ENCODE data around the gene NAA16. TPM values are rescaled to one million over a fixed set of nuclear protein-coding genes. Genes with fewer than 3 reads are reported as not detected.

The NAA16 gene
- total RNA-seq, 1 experiment from 2014 or later = 27.2 TPM

DNA sequence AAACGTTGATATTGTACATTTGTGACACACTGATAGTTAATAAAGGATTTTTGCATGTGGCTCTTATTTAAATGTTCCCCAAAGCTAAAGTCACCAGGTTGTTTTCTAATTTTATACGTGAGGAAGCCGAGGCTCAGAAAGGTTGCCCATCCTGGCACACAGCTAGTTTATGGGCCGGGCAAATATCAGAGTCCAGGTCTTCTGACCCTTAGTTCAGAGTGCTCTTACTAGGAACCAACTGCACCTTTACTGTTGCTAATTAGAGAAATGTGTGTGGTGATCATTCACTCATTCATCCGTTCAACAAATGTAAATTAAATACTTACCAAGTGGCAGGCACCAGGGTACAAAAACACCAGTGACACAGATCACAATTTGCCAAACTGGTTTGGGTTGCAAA, 100.0 kb downstream of the NAA16 start:
- no peak for DNase-seq (ENCODE audit: low spot score)
- H3K27ac ChIP-seq (ENCODE audit: low read depth, low read length, poor library complexity, severe bottlenecking) = no peak overlapping the region
- H3K4me1 ChIP-seq (ENCODE audit: insufficient read depth, low read length, poor library complexity, severe bottlenecking) = no peaks in the 10 kb centered on the region
- intact Hi-C loops (cut with micrococcal nuclease; ENCODE audit: unreplicated experiment) = no loop called here
- CTCF ChIA-PET = interaction anchor here (1.2 kb wide), 1 partner anchor 242 kb away, joined by 3 read pairs; no protein-coding TSS in a partner anchor
- no peak overlapping the region for H3K4me3 ChIP-seq (ENCODE audit: low read depth, low read length, poor library complexity, severe bottlenecking)
- POLR2A ChIA-PET (ENCODE audit: low non-redundant PET) = no interaction called here
- no peaks in the 10 kb centered on the region for H3K36me3 ChIP-seq (ENCODE audit: insufficient read depth, low read length, poor library complexity, severe bottlenecking)
- no peaks in the 10 kb centered on the region for H3K27me3 ChIP-seq (replicated peaks; ENCODE audit: insufficient read depth, low read depth, low read length, poor library complexity)
- no peak for TF ChIP-seq EZH2 (IDR thresholded peaks at IDR 0.05; ENCODE audit: borderline replicate concordance, low read depth, low read length, poor library complexity, severe bottlenecking)
- no peaks in the 10 kb centered on the region for H3K9me3 ChIP-seq (ENCODE audit: low read depth, low read length, poor library complexity, severe bottlenecking)
- no TSS peak for BruUV-seq (replicated peaks)

DNA sequence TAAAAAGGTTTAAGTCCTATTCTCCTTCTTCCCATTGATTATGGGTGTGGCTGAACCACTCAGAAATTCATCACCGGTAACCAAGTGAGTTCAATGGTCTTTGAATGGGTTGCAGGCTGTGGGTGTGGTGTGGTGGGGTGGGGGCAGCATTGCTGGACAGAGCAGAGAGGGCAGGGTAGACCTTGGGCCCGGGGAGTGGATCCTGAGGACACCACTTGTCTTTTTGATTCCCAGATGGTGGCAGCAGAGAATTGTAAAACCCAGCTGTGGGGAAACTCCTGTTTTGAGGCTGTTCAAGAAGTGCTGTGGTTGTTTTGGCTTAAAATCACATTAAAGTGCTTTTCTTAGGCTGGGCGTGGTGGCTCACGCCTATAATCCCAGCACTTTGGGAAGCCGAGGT, 100.5 kb downstream of the NAA16 start:
- Histone ChIP-seq H3K27me3 (replicated peaks; ENCODE audit: insufficient read depth, low read depth, low read length, poor library complexity) (no peaks in the 10 kb centered on the region), H3K36me3 (ENCODE audit: insufficient read depth, low read length, poor library complexity, severe bottlenecking) (no peaks in the 10 kb centered on the region), H3K4me3 (ENCODE audit: low read depth, low read length, poor library complexity, severe bottlenecking) (no peak overlapping the region), H3K4me1 (ENCODE audit: insufficient read depth, low read length, poor library complexity, severe bottlenecking) (no peaks in the 10 kb centered on the region), H3K27ac (ENCODE audit: low read depth, low read length, poor library complexity, severe bottlenecking) (no peak overlapping the region), H3K9me3 (ENCODE audit: low read depth, low read length, poor library complexity, severe bottlenecking) (no peaks in the 10 kb centered on the region)
- intact Hi-C loops (cut with micrococcal nuclease; ENCODE audit: unreplicated experiment) = no loop called here
- POLR2A ChIA-PET (ENCODE audit: low non-redundant PET) = no interaction called here
- CTCF ChIA-PET = interaction anchor here (1.2 kb wide), 1 partner anchor 241 kb away, joined by 3 read pairs; no protein-coding TSS in a partner anchor
- DNase-seq (ENCODE audit: low spot score) = peak; percentile 18
- TF ChIP-seq, protein P1, sequence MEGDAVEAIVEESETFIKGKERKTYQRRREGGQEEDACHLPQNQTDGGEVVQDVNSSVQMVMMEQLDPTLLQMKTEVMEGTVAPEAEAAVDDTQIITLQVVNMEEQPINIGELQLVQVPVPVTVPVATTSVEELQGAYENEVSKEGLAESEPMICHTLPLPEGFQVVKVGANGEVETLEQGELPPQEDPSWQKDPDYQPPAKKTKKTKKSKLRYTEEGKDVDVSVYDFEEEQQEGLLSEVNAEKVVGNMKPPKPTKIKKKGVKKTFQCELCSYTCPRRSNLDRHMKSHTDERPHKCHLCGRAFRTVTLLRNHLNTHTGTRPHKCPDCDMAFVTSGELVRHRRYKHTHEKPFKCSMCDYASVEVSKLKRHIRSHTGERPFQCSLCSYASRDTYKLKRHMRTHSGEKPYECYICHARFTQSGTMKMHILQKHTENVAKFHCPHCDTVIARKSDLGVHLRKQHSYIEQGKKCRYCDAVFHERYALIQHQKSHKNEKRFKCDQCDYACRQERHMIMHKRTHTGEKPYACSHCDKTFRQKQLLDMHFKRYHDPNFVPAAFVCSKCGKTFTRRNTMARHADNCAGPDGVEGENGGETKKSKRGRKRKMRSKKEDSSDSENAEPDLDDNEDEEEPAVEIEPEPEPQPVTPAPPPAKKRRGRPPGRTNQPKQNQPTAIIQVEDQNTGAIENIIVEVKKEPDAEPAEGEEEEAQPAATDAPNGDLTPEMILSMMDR (conservative IDR thresholded peaks at IDR 0.05; ENCODE audit: low read depth, low read length) = peak; percentile 32; the same call in 1 of the 2 replicates
- TF ChIP-seq EZH2 (IDR thresholded peaks at IDR 0.05; ENCODE audit: borderline replicate concordance, low read depth, low read length, poor library complexity, severe bottlenecking) = no peak
- BruUV-seq (replicated peaks) = no TSS peak

DNA sequence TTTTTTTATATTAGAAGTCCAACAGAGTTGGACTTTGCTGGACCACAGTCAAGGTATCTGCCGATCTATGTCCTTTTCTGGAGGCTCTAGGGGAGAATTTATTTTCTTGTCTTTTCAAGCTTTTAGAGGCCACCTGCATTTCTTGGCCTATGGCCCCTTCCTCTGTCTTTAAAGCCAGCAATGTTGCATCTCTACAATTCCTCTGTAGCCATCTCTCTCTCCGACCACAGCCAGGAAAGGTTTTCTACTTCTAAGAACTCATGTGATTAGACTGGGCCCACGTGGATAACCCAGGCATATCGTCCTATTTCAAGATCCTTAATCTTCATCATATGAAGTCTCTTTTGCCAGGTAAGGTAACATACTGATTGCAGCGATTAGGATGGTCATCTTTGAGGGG, 102.8 kb downstream of the NAA16 start:
- DNase-seq (ENCODE audit: low spot score) = no peak
- Histone ChIP-seq H3K36me3 (ENCODE audit: insufficient read depth, low read length, poor library complexity, severe bottlenecking) (no peaks in the 10 kb centered on the region), H3K9me3 (ENCODE audit: low read depth, low read length, poor library complexity, severe bottlenecking) (no peaks in the 10 kb centered on the region), H3K27ac (ENCODE audit: low read depth, low read length, poor library complexity, severe bottlenecking) (no peak overlapping the region), H3K4me1 (ENCODE audit: insufficient read depth, low read length, poor library complexity, severe bottlenecking) (no peaks in the 10 kb centered on the region), H3K27me3 (replicated peaks; ENCODE audit: insufficient read depth, low read depth, low read length, poor library complexity) (no peaks in the 10 kb centered on the region), H3K4me3 (ENCODE audit: low read depth, low read length, poor library complexity, severe bottlenecking) (no peak overlapping the region)
- no TSS peak for BruUV-seq (replicated peaks)
- TF ChIP-seq, protein P1 (conservative IDR thresholded peaks at IDR 0.05; ENCODE audit: low read depth, low read length) = no peak
- TF ChIP-seq EZH2 (IDR thresholded peaks at IDR 0.05; ENCODE audit: borderline replicate concordance, low read depth, low read length, poor library complexity, severe bottlenecking) = no peak
- ChIA-PET POLR2A (ENCODE audit: low non-redundant PET) (no interaction called here), CTCF (no interaction called here)
- intact Hi-C loops (cut with micrococcal nuclease; ENCODE audit: unreplicated experiment) = no loop called here

DNA sequence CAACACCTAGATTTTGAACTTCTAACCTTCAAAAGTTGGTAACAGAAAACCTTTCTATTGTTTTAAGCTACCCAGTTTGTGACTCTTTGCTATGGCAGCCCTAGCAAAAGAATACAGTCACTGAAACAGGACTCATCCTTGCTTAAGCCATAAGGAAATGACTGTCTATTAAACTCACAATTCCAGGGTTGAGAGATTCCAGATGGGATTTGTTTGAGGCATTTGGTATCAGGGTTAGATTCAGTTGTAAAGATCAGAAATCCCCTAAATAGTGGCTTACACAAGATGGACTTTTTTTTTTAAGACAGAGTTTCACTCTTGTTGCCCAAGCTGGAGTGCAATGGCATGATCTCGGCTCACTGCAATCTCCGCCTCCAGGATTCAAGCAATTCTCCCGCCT, 105.2 kb downstream of the NAA16 start:
- CTCF ChIA-PET = no interaction called here
- intact Hi-C loops (cut with micrococcal nuclease; ENCODE audit: unreplicated experiment) = no loop called here
- Histone ChIP-seq H3K36me3 (ENCODE audit: insufficient read depth, low read length, poor library complexity, severe bottlenecking) (no peaks in the 10 kb centered on the region), H3K27ac (ENCODE audit: low read depth, low read length, poor library complexity, severe bottlenecking) (no peak overlapping the region), H3K4me1 (ENCODE audit: insufficient read depth, low read length, poor library complexity, severe bottlenecking) (no peaks in the 10 kb centered on the region), H3K4me3 (ENCODE audit: low read depth, low read length, poor library complexity, severe bottlenecking) (no peak overlapping the region), H3K9me3 (ENCODE audit: low read depth, low read length, poor library complexity, severe bottlenecking) (no peaks in the 10 kb centered on the region), H3K27me3 (replicated peaks; ENCODE audit: insufficient read depth, low read depth, low read length, poor library complexity) (no peaks in the 10 kb centered on the region)
- no TSS peak for BruUV-seq (replicated peaks)
- POLR2A ChIA-PET (ENCODE audit: low non-redundant PET) = no interaction called here
- DNase-seq (ENCODE audit: low spot score) = no peak
- TF ChIP-seq, protein P1 (conservative IDR thresholded peaks at IDR 0.05; ENCODE audit: low read depth, low read length) = no peak
